ENCODE measurements around the gene MGAT3.

DNA sequence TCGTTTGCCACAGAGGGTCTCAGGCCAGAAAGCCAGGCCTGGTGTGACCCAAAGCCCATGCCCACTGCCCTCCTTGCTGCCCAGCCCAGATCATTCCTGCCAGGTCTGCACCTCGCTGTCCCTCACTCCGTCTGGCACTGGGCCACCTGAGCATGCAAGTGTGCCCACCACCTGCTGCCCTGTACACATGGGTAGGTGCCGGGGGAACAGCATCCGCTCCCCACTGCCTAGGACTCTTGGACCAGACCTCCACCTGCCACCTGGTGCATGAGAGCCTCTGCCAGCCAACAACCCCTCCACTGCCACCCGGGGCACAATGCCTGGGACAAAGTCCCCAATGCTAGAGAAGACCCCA is 12.5 kb downstream of the MGAT3 start:
- TF ChIP-seq PKNOX1 (IDR thresholded peaks at IDR 0.05) (no peak), FOXM1 (IDR thresholded peaks at IDR 0.05; ENCODE audit: borderline replicate concordance) (no peak), SP1 (IDR thresholded peaks at IDR 0.05) (no peak), ELF4 (IDR thresholded peaks at IDR 0.05) (no peak), ARNT (IDR thresholded peaks at IDR 0.05) (no peak), BHLHE40 (IDR thresholded peaks at IDR 0.05; ENCODE audit: borderline replicate concordance) (no peak), FOXA1 (IDR thresholded peaks at IDR 0.05) (no peak), ZNF384 (IDR thresholded peaks at IDR 0.05) (no peak), FOXK2 (IDR thresholded peaks at IDR 0.05) (no peak), SUZ12 (IDR thresholded peaks at IDR 0.05) (no peak), TARDBP (IDR thresholded peaks at IDR 0.05) (no peak), LEF1 (IDR thresholded peaks at IDR 0.05; ENCODE audit: borderline replicate concordance) (no peak), NFRKB (IDR thresholded peaks at IDR 0.05) (no peak)
